IPS-18c (cell line): Measurements from ENCODE around the gene CLDN15.
A peak's percentile ranks its signal among the peaks of the same experiment; 100 is the strongest.

Experiments
- H3K4me3 ChIP-seq: 2 replicates; pipeline ENCODE4 v1.7.0; 2013; ENCODE audit warnings: low read depth, mild to moderate bottlenecking, low read length, moderate library complexity; ENCODE audit not compliant: insufficient read depth
- H3K9me3 ChIP-seq: one replicate; pipeline ENCODE4 v1.6.1; 2013; ENCODE audit warnings: mild to moderate bottlenecking, low read length, moderate library complexity; ENCODE audit not compliant: control insufficient read depth, insufficient read depth

CLDN15 gene

DNA sequence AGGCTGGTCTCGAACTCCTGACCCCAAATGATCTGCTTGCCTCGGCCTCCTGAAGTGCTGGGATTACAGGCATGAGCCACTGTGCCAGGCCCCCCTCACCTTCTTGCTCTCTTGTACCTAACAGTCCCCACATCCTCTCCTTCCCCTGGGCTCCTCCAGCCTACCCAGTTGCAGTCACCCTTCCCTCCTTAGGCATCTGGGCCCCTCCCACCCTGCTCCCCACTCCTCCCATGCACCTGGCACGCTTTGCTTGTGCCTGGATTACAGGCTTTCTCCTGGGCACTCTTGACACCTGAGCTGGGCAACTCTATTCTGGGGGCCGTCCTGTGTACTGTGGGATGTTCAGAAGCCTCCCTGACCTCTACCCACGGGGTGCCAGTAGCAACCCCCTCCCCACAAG is 3.0 kb downstream of the CLDN15 start:
- Histone ChIP-seq H3K9me3 (no peaks in the 10 kb centered on the region), H3K4me3 (no peak overlapping the region)

DNA sequence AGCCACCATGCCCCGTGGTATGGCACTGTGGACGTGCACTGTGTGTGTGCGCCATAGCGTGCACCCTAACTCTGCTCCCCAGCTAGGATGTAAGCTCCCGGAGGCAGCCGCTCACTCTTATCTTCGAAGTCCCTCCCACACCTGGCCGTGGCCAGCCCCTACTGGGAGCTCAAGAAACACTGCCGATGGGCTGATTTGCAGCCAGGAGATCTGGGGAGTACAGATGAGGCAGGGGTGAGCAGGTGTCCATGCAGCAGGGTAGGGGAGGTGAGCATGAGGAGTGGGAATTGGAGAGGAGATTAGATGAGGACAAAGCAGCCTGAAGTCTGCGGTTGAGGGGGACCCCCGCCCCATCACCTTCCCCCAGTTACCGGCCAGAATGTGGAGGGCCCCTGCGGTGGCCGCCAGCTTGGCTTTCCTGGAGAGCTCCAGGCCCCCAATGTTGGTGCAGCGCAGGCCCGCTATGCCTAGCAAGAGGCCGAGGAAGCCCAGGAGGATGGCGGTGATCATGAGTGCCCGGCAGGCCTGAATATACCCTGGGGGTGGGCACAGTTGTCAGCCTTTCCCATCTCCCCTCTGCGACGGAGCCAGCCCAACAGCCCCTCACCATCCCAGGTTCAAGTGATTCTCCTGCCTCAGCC is 3.6 kb downstream of the CLDN15 start:
- no peak overlapping the region for H3K4me3 ChIP-seq
- H3K9me3 ChIP-seq, result no peaks in the 10 kb centered on the region

DNA sequence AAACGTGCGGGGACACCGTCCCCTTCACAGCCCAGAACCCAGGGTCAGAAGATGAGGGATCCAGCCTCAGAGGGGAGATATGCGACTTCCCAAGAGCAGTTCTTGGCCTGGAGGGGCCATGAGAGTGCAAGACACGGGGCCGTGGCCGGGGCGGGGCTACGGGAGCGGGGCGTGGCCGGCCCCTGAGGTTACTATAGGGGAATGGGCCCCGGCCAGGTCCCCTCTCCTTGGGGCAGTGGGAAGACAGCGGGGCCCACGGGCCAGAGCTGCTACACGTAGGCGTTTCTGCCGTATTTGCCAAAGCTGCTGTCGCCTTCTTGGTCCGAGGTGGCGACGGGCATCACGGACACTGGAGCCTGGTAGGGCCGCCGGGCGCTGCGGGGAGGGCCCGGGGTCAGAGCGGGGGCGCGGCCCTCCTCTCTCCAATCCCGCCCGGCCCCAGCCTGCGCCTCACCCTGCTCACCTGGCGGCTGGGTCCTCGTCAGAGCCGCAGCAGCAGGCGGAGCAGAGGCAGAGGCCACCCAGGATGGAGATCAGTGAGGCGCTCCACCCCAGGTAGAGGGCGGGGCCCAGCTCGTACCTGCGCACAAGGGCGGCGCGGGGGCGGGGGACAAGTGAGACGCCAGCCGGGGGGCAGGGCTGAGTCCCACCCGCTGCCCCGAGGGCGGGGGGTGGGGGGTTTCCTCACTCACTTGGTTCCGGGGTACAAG is 5.3 kb downstream of the CLDN15 start:
- H3K9me3 ChIP-seq, result no peaks in the 10 kb centered on the region
- H3K4me3 ChIP-seq, result peak overlapping the region; percentile 77

DNA sequence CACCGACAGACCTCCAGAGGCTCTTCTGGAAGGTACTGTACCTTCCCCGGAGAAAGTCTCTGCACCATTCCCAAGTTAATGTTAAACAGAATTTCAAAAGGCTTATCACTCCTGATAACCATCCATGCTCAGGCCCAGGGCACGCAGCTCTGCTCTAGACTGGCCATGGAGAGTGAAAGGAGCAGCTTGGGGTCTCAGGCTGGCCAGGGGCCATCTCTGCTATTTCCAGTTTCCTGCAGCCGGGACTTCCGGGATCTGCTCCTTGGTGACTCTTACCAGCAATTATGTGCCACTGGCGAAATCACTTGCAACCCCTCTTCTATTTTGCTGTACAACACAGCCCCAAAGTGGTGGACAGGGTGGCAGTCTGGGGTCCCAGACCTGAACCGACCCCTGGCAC is 6.0 kb downstream of the CLDN15 start:
- no peaks in the 10 kb centered on the region for H3K9me3 ChIP-seq
- peak overlapping the region; percentile 77; the same call in 1 of the 2 replicates for H3K4me3 ChIP-seq

DNA sequence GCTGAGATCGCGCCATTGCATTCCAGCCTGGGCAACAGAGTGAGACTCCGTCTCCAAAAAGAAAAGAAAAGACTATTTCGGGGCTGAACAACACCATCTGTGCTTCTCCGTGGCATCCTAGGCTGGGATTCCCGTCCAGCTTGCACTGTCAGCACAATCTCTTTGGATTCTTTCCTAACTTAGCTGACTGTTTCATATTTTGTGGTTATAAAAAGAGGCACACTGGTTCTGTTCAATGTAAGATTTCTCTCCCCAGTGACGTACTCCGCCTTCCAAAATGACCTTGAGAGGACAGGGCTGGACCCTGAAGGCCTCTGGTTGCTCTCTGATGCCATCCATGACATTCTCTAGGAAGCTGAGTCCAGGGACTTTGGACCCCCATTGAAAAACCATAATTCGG is 10.9 kb downstream of the CLDN15 start:
- Histone ChIP-seq H3K9me3 (no peaks in the 10 kb centered on the region), H3K4me3 (no peak overlapping the region)

DNA sequence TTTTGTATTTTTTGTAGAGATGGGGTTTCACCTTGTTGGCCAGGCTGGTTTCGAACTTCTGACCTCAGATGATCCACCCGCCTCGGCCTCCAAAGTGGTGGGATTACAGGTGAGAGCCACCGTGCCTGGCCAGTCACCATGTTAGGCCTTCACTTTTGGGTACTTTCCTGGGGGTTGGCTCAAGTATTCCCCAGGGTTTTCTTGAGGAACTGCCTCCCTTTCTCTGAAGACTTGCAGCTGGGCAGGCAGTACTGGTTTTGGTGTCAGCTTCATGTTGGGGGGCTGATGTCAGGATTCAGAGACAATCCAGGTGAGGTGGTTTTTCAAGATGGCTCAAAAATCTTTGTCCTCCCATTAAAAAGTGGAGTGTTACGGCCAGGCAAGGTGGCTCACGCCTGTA is 12.0 kb downstream of the CLDN15 start:
- H3K9me3 ChIP-seq, result no peaks in the 10 kb centered on the region
- no peak overlapping the region for H3K4me3 ChIP-seq

DNA sequence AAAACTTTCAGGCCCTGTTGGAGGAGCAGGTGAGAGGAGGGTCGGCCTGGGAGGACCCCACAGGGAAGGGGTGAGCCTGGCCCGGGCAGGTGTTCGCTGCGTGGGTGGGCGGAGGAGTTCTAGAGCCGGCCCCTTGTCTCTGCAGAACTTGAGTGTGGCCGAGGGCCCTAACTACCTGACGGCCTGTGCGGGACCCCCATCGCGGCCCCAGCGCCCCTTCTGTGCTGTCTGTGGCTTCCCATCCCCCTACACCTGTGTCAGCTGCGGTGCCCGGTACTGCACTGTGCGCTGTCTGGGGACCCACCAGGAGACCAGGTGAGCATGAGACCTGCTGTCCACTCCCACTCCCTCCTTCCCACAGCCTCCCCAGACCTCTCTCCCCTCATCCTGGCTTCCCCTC is 14.1 kb downstream of the CLDN15 start:
- H3K4me3 ChIP-seq, result no peak overlapping the region
- H3K9me3 ChIP-seq, result no peaks in the 10 kb centered on the region

DNA sequence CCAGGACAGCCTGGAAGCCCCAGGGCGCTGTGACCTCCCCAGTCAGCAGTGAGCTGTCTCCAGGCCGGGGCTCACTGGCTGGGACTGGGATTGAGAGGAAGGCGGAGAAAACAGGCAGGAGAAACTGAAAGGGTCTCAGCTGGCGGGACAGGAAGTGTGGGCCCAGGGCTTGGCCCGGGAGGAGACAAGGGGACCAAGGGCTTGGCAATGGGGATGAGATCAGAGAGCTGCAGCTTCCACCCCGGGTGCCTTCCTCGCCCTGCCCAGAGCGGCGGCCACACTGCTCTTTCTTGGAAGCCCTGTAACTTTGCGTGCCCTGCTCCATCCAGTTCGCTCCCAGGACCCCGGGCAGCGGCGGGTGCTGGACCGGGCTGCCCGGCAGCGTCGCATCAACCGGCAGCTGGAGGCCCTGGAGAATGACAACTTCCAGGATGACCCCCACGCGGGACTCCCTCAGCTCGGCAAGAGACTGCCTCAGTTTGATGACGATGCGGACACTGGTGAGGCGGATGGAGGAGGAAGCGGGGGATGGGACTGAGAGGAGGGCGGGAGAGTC is 15.2 kb downstream of the CLDN15 start:
- Histone ChIP-seq H3K9me3 (no peaks in the 10 kb centered on the region), H3K4me3 (no peak overlapping the region)

DNA sequence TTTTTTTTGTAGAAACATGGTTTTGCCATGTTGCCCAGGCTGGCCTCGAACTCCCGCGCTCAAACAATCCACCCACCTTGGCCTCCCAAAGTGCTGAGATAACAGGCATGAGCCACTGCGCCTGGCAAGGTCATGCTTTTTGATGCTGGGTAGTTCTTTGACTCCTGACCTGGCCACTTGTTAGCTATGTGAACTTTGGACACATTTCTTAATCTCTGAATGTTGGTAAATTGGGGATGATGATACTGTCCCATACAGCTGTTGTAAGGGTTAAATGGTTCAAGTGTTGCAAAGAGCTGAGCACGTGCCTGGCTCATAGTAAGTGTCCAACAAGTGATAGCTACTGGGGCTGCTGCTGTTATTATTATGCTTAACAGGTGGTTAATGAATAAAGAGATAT is 17.3 kb downstream of the CLDN15 start:
- Histone ChIP-seq H3K9me3 (no peaks in the 10 kb centered on the region), H3K4me3 (no peak overlapping the region)

DNA sequence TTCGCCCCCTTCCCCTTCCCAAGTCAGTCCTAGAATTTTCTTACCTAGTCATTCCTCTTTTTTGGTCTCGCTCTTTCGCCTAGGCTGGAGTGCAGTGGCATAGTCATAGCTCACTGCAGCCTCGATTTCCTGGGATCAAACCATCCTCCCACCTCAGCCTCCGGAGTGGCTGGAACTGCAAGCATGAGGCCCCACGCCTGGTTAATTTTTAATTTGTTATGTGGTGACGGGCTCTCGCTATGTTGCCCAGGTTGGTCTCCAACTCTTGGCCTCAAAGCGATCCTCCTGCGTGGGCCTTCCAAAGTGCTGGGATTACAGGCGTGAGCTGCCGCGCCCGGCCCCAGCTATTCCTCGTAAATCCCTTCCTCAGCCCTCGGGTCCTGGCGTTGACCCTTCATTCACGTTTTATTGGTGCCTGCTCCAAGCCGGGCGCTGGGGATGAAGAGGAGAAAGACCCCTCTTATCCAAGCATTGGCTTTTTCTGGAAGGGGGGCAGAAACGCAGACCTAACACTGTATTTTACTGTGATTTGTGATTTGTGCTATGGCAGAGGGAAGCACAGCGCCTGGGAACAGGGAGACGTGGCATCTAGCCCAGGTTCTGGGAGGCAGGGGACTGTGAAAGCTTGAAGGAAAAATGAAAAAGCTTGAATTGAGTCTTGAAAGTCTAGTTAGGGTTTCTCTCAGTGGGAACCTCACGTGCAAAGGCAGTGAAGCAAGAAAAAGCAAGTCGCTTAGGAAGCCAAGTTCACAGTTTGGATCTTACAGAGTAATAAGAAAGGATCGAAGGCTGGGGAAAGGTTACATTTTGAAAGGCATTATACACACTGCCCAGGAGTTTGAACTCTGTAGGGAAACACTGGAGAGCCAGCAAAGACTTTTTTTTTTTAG is 19.1 kb downstream of the CLDN15 start:
- H3K4me3 ChIP-seq, result peak overlapping the region; percentile 91
- H3K9me3 ChIP-seq, result no peaks in the 10 kb centered on the region

DNA sequence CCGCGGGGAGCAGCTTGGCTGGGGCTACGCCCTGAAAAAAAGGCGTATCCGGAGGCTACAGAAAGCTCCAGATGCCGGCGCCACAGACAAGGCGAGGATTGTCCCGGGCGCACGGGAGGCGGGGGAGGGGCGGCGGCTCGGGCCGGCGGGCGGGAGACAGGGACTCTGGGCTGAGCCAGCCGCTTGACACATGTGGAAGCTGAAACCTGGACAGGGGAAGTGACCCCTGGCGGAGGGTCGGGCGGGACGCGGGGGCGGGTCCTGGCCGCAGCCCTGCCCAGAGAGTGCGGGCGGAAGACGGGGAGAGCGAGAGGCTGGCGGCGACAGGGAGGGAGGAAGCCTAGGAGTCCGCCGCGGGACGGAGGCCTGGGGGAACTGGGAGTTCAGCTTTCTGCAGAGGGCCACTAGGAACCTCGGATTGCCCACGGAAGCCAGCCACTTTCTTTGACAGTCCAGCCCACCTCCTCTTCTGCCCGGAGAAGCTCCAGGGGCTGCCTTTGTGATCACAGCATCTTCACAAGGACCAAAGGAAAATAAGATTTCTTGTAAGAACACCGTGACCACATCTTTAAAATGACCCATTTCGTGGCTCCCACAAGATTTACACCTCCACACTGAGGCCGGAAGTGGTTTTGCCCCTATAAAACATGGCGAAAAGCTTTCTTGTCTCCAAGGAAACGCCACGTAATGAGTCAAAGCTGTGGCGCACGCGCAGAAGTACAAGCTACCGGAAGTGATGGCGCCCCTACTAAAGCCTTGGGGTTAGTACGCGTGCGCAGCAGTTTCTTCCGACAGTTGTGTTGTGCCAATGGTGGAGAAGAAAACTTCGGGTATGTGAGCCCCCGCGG is 20.0 kb downstream of the CLDN15 start, which contains the start of the genes PLOD3 and ZNHIT1:
TSS of gene PLOD3 (minus strand) at position 194 of the 848 bp plus-strand sequence. CDS start 307 bp downstream, outside the sequence.
TSS of gene ZNHIT1 (plus strand) at position 778 of the 848 bp plus-strand sequence. CDS start at position 809, 31 bp downstream.
- H3K9me3 ChIP-seq, result no peaks in the 10 kb centered on the region
- peak within 1 kb of the TSS; percentile 91 for H3K4me3 ChIP-seq

DNA sequence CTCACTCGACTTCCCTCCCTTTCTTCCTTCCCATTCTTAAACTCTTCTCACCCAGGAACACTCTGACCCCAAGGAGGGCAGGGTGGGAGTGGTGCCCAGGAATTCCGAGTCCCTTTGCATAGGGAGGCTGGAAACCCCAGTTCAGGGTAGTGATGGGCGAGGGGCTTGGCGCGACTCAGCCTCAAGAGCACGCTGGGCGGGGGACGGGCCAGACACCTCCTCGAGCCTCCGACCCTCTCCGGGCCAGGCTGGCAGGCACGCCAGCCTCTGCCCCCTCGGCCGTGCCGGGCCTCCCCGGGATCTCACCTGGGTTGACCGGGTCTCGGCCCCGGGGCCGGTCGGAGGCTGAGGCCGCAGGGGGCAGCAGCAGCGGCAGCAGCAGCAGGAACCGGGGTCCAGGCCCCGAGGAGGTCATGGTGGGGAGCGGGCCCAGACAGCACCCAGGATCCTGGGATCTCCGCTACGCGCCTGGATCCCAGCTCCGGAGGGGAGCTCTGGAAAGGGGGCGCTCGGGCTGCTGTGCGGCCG is 20.7 kb downstream of the CLDN15 start:
- Histone ChIP-seq H3K4me3 (peak overlapping the region; percentile 91), H3K9me3 (no peaks in the 10 kb centered on the region)

DNA sequence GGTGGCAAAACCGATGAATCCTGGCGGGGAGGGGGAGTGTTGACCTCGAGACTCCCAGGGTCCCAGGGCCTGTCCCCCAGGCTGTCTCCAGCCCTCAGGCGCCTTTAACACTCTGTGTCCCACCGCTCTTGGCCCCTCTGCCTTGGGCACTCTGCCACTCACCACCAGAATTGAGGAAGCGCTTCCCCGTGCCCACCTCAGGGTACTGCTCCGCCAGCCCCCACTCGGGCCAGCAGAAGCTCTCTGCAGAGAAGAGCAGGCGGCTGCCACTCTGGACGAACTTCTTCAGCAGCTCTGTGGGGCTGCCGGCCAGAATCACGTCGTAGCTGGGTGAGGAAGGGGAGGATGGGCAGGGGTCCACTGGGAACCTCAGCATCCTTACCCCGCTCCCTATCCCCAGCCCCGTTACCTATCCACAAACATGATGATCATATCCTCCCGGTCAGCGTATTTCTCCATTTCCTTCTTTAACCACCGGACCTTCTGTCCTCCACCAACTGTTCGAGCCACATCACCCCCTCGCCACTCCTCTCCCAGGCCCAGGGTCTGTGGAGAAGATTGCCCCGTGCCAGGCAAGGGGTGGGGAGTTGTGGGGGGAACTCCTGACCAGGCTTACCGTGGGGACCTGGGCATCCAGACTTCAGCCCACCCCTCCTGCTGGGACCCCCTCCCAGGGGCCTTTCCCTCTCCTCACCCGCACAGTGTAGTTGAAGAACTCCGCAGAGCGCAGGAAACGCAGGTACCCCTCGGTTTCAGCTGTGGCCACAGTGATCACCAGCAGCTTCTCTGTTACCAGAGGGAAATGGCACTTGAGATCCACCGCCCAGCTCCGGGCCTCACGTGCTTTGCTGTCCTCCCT is 21.4 kb downstream of the CLDN15 start:
- Histone ChIP-seq H3K9me3 (no peaks in the 10 kb centered on the region), H3K4me3 (peak overlapping the region; percentile 91)

DNA sequence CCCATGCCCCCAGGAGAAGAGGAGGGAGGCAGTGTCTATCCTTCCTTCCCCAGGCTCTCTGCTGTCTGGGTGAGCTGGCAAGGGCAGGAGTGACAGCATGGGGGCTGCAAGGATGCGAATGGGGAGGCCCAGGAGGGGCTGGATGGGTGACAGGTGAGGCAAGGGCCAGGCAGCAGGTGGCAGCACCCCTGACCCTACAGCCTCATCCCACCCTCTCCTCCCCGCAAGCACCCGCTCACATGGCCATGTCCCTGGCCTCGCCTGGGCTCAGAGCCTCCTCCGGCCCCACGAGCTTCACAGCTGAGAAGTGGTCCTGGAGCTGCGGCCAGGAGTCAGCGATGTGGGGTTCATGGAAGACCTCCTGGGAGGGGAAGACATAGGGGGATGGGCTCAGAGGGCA is 25.6 kb downstream of the CLDN15 start:
- H3K4me3 ChIP-seq, result no peak overlapping the region

DNA sequence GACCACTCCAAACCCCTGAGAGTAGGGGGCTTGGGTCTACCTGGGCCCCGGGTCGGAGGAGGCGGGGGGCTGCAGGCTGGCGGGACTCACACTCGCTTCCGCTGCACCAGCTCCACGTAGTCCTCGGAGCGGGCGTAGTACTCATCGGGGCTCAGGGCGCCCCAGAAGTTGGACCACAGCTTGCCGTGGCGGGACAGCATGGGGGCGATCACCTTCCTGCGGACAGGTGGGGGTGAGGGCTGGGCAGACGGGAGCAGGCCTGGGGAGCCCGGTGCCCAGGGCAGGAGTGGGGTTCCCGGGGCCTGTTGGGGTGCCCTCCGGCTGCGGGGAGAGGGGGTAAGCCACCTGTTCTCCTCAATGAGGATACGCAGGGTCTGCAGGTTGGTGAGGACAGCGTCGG is 26.1 kb downstream of the CLDN15 start:
- no peak overlapping the region for H3K4me3 ChIP-seq
- H3K9me3 ChIP-seq, result no peaks in the 10 kb centered on the region

More for the DNA sequence above, 25.6 kb downstream of the CLDN15 start:
- no peaks in the 10 kb centered on the region for H3K9me3 ChIP-seq

DNA sequence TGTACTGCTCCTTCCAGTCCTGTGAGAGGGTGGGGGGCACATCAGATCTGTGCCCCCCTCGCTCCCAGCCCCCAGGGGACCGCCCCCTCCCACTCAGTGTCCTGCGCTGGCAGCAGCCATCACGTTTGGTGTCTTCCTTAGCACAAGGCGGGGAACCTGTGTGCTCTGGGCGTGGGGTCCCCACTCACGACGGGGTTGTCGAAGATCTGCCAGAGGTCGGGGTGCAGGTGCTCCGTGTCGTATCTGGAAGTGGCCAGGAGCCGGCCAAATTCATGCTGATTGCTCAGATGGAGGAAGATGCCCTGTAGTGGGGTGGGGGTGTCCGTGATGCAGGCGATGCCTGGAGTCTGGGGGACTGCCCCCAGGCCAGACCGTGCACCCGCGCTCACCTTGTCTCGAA is 27.5 kb downstream of the CLDN15 start:
- H3K9me3 ChIP-seq, result no peaks in the 10 kb centered on the region
- H3K4me3 ChIP-seq, result no peak overlapping the region
